HG02759 (cell line): Measurements from ENCODE around the gene RBCK1.
A peak's percentile ranks its signal among the peaks of the same experiment; 100 is the strongest.

ENCODE experiments used
- ATAC-seq: cut with Tn5 transposase; IDR thresholded peaks from one replicate; pipeline ENCODE4 v1.9.1; 2021; ENCODE audit warnings: mild to moderate bottlenecking, moderate library complexity; ENCODE audit not compliant: unreplicated experiment

The RBCK1 gene

DNA sequence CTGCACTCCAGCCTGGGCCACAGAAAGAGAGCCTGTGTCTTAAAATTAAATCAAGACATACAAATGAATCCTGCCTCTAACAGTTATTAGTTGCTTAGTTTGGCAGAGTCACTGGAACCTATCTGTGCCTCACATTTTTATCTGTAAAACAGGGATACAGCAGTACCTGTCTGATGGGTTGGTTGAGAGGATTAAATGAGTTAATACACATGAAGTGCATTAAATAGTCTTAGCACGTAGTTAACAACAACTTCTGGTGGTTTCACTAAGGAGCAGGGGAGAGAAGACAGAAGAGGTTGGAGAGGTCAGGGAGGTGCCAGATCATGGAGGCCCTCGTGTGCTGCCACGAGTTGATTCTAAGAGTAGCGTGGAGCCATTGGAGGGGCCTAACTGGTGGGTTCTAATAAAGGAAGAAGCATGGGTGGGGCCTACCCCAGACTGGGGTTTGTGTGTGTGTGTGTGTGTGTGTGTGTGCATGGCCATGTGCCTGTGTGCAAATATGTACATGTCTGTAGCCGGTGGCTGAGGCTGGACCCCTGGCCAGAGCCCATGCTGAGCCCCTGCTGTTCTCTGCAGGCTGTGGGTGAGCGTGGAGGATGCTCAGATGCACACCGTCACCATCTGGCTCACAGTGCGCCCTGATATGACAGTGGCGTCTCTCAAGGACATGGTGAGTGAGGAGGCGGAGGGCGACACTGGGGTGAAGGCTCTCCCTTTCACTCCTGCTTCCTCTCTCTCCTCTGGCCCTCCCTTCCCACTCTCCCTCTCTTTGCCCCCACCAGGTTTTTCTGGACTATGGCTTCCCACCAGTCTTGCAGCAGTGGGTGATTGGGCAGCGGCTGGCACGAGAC, 9.1 kb downstream of the RBCK1 start:
- no peak for ATAC-seq

DNA sequence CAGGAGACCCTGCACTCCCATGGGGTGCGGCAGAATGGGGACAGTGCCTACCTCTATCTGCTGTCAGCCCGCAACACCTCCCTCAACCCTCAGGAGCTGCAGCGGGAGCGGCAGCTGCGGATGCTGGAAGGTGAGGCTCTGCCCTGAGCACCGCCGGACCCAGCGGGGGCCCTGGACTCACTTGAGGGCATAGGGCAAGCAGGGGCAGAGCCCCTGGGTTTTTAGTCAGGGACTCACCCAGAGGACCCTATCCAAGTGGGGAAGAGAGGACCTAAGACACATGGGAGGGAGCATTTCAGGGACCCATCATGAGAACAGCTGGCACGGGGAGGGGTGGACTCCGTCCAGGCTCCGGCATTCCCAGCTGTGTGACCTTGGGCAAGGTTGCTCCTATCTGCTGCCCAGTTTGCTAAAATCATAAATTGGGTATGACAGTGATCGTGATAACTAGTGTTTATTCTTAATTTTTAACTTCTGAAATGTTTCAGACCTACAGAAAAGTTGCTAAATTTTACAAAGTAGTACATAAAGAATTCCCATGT, 9.8 kb downstream of the RBCK1 start:
- no peak for ATAC-seq

DNA sequence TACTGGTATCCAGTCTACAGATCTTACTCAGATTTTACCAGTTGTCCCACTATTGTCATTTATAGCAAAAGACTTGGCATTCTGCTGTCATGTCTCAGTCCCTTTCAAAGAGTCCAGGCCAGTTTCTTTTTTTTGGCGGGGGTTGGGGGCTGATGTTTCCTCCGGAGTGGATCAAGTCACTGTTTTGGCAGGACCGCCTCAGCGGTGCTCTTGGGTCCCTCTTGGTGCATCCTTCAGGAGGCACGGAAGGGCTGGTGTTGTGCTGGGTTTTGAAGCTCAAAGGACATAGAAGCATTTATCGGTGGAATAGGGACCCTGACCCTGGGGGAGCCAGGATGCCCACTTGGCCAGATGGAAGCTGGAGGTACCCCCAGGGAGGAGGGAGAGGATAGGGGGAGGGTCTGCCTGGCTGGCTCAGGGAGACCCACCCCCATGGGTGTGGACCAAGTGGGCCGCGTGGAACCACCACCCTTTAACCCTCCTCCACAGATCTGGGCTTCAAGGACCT, 10.8 kb downstream of the RBCK1 start:
- ATAC-seq, result no peak

DNA sequence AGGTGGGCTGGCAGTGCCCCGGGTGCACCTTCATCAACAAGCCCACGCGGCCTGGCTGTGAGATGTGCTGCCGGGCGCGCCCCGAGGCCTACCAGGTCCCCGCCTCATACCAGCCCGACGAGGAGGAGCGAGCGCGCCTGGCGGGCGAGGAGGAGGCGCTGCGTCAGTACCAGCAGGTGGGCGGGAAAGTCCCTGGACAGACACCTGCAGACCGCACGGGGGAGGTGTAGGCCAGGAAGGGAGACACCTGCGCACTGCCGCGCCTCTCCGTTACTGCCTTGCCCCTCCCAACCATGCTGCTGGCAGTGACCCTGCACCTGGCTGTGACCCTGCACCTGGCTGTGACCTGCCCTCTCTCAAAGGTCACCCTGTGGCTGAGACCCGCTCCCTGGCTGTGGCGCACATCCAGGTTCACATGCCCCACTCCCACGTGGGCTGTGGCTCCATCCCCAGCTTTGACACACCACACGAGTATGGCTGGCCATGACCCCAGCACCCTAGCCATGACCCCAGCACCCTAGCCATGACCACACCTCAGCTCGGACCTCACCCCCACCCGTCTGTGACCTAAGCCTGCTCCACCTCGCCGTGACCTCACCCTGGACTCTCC, 11.6 kb downstream of the RBCK1 start:
- no peak for ATAC-seq

DNA sequence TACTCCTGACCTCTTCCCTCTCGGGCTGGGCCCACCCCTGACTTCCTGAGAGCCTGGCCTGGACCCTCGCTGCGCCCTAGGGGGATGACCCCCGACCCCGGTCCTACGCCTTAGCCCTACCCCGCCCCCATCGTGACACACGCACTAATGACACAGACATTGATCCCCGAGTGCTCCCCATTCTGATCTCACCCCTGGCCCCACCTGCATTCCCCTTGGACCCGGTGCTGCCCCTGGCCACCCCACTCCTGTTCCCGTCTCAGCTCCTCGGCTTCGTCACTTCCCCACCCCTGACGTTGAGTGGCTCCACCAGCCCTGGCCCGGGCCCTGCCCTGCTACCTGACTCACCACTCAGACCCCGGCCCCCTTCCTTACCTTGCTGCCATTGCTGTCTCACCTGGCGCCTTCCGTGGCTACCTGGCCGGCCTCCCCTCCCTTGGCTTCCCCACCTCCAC, 12.1 kb downstream of the RBCK1 start:
- no peak for ATAC-seq

DNA sequence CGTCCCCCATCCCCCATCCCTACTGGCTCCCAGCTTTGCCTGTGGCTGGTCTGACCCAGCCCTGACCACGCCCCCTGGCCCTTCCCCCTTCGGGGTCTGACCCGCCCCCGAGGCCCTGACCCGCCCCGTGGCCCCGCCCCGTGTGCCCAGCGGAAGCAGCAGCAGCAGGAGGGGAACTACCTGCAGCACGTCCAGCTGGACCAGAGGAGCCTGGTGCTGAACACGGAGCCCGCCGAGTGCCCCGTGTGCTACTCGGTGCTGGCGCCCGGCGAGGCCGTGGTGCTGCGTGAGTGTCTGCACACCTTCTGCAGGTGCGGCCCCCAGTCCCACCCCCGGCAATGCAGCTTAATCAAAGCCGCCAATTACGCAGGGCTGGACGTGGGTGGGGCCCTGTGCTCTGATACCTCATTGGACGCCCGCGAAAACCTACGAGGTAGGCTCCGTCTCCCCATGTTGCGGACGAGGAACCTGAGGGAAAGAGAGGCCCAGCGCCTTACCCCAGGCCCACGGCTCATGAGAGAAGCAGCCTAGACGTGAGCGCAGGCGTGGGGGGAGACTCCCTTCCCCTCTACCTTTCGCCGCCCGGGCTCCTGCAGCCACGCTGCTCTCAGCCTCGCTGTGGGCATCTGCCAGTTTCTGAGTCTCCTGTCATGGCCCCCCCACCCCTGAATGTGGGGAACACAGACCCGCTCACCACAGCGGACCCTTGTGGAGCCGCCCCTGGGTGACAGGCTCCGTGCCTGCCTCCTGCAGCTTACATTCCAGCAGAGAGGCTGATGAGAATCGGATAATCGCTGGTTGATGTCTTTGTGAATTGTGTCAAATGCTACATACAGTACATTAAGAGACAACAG, 12.8 kb downstream of the RBCK1 start:
- ATAC-seq, result no peak

DNA sequence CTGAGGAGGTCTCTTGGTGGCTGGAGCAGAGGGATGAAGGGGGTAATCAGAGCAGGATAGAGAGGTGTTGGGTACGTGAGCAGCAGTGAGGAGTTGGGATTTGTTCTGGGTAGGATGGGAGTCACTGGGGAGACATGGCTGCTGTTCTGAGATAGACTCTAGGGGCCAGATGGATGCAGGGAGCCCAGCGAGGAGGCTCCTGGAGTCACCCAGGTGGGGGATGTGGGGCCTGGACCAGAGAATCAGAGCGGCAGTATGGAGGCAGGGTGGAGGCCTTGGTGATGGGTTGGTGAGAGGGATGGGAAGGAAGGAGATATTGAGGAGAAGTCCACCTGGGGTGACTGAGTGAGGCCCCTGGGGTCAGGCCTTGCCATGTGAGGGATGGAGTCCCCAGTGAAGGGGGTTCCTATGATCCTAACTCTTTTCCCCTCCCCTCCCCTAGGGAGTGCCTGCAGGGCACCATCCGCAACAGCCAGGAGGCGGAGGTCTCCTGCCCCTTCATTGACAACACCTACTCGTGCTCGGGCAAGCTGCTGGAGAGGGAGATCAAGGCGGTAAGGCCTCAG, 13.7 kb downstream of the RBCK1 start:
- no peak for ATAC-seq

DNA sequence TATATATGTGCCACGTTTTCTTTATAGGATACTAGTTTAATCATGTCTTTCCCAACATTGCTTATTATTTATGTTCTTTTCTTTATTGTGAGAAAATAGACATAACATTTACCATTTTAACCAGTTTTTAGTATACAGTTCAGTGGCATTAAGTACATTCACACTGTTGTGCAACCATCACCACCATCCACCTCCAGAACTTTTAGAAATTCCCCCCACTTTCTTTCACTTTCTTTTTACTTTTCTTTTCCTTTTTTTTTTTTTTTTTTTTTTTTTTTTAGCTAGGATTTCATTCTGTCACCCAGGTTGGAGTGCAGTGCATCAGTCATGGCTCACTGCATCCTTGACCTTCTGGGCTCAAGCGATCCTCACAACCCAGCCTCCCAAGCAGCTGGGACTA, 18.5 kb downstream of the RBCK1 start:
- ATAC-seq, result no peak

DNA sequence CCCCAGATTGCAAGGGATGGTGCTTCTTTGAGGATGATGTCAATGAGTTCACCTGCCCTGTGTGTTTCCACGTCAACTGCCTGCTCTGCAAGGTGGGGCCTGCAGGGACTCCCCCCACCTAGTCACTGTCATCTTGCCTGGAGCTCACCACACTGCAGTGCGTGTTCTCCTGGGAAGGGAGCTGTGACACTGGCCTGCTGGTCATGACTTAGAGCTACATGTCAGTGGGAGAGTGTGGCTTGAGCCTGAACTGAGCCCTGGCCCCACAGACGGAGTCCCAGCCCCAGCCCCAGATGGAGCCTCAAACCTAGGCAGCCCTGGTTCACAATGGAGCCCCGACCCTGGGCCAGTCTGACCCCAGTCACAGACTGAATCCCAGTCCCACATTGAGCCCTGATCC, 19.3 kb downstream of the RBCK1 start:
- no peak for ATAC-seq

DNA sequence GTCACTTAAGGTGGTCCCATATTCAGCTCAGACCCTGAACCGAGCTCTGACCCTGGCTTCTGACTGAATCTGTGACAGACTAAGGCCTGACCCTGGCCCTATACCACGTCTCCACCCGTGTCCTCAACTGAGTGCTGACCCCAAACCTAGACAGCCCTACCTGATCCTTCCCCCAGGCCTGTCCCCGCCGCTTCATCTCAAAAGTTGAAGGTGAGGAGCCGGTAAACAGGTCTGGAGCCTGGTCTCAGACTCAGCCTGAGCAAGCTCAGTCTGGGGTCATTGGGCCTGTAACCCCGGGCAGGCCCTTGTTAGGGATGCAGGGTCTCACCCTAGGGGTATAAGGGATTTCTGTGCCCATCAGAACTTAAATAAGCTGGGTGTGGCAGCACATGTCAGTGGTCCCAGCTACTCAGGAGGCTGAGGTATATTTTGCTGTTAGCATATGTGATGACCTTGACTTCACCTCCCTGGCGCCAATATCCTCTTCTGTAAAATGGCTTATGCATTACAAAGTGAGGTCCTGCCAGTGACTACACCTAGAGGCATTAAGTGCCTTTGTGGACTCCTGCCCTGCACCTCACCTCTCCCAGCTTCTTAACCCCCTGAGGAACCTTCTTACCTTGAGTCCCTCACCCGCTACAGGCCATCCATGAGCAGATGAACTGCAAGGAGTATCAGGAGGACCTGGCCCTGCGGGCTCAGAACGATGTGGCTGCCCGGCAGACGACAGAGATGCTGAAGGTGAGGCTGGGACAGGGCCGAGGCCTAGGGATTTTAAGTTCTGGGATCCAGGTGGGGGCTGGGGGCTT, 20.0 kb downstream of the RBCK1 start:
- no peak for ATAC-seq

DNA sequence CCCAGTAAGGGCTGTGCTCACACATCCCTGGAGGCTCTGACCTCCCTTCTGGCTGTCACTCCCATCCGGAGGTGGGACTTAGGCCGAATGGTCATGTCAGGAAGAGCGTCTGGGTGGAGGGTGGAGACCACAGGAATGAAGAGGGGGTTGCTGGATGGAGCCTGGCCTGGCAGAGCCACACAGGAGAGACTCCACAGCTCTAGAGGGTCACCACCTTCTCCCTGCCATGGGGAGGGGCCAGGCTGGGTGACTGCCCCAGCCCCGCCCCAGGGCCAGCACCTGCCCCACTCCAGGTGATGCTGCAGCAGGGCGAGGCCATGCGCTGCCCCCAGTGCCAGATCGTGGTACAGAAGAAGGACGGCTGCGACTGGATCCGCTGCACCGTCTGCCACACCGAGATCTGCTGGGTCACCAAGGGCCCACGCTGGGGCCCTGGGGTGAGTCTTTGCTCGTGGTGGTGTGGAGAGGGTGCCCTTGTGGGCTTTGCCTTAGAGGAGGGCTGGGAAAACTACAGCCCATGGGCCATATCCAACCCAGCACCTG, 20.6 kb downstream of the RBCK1 start:
- no peak for ATAC-seq

DNA sequence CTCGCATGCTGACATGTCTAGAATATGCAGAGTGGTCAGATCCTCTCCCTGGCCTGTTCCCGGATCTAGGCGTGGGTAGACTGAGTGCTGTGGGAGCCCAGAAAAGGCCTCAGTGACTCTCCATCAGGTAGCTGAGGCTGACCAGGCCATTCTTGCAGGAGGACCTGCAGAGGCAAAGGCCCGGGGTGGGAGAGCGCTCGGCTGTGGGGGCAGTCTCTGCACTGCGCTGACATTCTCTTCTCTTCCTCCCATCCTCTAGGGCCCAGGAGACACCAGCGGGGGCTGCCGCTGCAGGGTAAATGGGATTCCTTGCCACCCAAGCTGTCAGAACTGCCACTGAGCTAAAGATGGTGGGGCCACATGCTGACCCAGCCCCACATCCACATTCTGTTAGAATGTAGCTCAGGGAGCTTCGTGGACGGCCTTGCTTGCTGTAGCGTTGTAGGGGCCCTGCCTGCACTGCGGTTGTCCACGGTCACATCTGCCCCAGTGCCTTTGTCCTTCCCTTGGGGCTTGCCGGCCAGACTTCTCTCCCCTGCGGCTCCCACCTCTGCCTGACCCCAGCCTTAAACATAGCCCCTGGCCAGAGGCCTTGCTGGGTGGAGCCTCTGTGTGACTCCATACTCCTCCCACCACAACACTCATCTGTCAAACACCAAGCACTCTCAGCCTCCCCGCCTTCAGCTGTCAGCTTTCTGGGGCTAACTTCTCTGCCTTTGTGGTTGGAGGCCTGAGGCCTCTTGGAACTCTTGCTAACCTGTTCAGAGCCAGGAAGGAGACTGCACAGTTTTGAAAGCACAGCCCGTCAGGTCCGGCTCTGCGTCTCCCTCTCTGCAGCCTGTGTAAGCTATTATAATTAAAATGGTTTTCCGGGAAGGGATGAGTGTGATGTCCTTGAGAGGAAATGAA, 22.2 kb downstream of the RBCK1 start:
- no peak for ATAC-seq

DNA sequence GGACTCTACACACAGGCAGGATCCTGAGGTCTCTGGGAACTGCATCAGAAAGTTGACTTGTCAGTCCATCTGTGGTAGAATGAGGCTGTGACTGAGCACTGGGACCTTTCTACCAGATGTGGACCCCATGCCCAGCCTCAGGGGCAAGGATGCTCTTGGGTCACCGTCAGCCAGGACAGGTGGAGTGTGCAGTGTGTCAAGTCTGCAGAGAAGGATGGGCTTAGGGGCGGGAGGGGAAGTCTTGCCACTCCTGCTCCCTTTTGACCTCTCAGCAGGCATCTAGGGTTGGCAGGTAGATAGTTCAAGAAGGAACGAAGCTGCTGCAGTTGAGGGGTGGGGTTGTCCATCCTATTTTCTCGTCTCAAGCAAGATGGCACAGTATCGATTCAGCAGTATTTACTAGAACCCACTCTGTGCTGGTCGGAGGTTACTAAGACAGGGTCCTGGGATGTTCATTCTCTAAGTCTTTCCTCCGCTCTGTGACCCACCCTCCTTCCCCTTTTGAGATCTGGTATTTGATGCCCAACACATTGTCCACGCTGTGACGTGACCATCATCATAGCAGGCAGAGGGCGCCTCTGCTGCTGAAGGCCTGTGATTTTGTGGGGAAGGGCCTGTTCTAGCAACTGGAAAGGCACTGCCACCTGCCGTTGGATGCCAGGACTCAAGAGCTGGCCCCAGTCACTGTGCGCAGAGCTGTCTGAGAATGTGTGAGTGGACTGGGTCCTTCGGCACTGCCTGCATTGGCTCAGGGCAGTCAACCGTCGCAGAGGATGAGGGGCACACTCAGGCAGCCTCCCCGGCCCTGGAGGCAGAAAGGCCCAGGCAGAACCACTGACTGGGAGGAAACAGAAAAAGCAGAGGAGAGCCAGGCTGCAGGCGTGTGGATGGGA, 23.2 kb downstream of the RBCK1 start:
- no peak for ATAC-seq

DNA sequence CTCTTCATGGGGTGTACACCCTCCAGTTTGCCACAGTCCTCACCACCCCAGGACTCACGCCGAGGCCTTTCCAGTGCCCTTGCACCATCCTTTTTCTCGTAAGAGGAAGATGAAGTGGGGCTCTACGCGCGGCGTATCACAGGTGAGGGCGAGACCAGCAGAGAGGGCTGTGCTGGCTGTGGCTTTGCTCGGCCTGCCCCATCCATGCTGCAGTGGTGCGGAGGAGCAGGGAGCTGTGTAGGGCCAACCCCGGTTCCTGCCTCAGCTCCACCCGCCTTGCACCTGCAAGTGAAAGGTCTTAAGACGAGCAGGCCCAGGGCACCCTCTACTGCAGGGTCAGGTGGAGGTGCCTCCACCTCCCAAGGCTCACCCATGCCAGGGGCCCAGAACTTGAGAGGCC, 24.1 kb downstream of the RBCK1 start:
- ATAC-seq, result no peak

DNA sequence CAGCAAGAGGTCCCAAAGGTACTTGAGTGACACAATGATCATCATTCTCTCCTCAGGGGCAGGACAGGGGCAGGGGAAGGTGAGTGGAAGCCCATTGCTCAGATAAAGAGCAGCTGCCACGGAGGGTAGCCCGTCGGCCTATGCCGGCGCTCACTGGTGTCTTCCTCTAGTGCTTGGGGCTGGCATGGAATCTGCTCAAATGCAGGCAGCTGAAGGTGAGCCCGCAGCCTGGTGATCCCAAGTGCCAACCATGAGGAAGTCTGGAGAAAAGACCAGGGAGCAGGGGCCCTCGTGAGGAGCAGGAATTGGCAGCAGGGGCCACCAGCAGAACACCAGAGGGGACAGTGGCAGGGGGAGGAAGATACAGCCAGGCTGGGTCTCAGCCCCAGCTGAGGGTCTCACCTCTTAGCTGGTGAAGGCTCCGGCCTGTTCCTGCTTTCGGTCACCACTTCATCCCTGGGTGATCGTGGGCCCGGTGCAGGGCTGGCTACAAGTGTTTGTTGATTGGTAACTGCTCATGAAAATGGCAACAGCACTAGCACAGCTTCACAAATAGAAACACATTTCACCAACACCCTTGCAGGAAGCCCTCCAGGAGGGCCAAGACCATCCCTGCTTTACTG, 24.7 kb downstream of the RBCK1 start:
- ATAC-seq, result no peak

DNA sequence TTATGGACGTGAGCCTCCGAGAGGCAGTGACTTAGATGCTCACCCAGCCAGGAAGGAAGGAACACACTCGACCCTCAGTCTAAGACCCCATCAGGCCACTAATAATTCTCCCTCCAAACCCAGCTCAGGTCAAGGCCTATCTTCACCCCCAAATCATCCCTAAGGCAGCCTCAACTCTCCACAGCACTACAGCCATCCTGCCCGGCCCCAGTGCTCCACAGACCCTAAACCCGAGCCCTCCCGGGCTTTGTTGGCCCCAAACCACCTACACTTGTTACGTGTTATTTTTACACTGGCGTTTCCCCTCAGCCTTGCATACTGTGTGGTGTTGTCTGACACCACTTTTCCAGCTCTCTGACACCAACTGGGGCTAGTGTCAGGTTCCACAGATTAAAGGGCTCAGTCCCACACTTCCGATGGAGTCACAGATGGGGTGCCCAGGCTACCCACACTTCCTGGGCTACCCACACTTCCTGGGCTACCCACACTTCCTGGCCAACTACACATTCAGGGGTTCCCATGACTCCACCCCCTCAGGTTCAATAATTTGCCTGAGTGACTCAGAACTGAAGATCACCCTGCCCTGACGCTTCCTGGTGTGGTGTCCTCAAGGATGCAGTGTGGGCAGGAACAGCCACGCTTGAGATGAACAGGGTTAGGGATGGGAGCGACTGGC, 25.3 kb downstream of the RBCK1 start:
- ATAC-seq, result peak; percentile 78

DNA sequence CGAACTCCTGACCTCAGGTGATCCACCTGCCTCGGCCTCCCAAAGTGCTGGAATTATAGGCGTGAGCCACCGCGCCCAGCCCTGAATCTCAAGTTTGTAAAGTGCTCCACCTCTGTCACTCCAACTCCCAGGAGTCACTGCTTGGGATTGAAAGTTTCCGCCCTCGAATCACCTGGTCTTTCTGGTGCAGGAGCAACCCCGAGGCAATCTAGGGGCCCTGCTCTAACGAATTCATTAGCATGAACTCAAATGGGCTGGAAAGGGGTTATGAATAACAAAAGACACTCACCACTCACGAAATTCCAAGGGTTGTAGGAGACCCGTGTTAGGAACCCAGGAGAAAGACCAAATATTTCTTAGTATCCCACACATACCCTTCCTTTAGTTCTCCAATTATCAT, 26.1 kb downstream of the RBCK1 start:
- ATAC-seq, result no peak
